Nephron (organoid): Measurements from ENCODE around the gene RLBP1.
A peak's percentile ranks its signal among the peaks of the same experiment; 100 is the strongest.
"Not testable (repeated sequence)": the region's sequence is repeated elsewhere in the genome, so short reads cannot be mapped to it uniquely, and the experiment has no call there.

Experiments
- H3K27ac Mint-ChIP-seq, 3 experiments: 2 replicates each; pipeline ENCODE4 v1.8.0; 2020; ENCODE audit warnings: mixed read lengths in 3 of 3, mild to moderate bottlenecking in 2 of 3, moderate library complexity in 1 of 3
- H3K27me3 Mint-ChIP-seq: 2 replicates; pipeline ENCODE4 v1.8.0; 2021; ENCODE audit warnings: low read depth, mild to moderate bottlenecking, moderate library complexity, mixed read lengths
- H3K36me3 Mint-ChIP-seq: 2 replicates; pipeline ENCODE4 v1.8.0; 2020; ENCODE audit warnings: low read depth, mixed read lengths
- H3K4me1 Mint-ChIP-seq: 2 replicates; pipeline ENCODE4 v1.8.0; 2020; ENCODE audit warnings: mixed read lengths
- H3K4me3 Mint-ChIP-seq, 3 experiments: 2 replicates each; pipeline ENCODE4 v1.8.0; 2020; ENCODE audit warnings: mild to moderate bottlenecking in 3 of 3, mixed read lengths in 3 of 3, moderate library complexity in 2 of 3
- H3K9me3 Mint-ChIP-seq: 2 replicates; pipeline ENCODE4 v1.8.0; 2020; ENCODE audit warnings: mixed read lengths
- CTCF ChIP-seq, 3 experiments: fragments of 200-600 bp; sonication (generic); IDR thresholded peaks; one replicate each; pipeline ENCODE4 v1.5.0; 2021; ENCODE audit warnings: antibody characterized with exemption in 3 of 3; ENCODE audit not compliant: unreplicated experiment in 3 of 3

RLBP1 gene

GRCh38 chr15:89221543-89221942, at the start of gene RLBP1:
Gene RLBP1 (minus strand): TSS chr15:89221579. CDS start chr15:89218975, 2,604 bp downstream.
- TF ChIP-seq CTCF (IDR thresholded peaks at IDR 0.05; ENCODE audit: unreplicated experiment in 3 of 3) = no peak
- no peaks in the 10 kb centered on the region for H3K4me1 Mint-ChIP-seq
- no peaks in the 10 kb centered on the region for H3K27me3 Mint-ChIP-seq
- H3K36me3 Mint-ChIP-seq = no peaks in the 10 kb centered on the region
- H3K9me3 Mint-ChIP-seq = no peaks in the 10 kb centered on the region
- H3K27ac Mint-ChIP-seq = no peak within 1 kb of the TSS
- no peak within 1 kb of the TSS for H3K4me3 Mint-ChIP-seq

GRCh38 chr15:89250142-89250541, 28.8 kb upstream of the RLBP1 start:
- H3K36me3 Mint-ChIP-seq = peaks cover 40% of the 10 kb centered on the region
- not testable (repeated sequence) for H3K9me3 Mint-ChIP-seq, H3K4me3 Mint-ChIP-seq, H3K27me3 Mint-ChIP-seq, H3K27ac Mint-ChIP-seq
- H3K4me1 Mint-ChIP-seq = peaks cover 14% of the 10 kb centered on the region

DNA sequence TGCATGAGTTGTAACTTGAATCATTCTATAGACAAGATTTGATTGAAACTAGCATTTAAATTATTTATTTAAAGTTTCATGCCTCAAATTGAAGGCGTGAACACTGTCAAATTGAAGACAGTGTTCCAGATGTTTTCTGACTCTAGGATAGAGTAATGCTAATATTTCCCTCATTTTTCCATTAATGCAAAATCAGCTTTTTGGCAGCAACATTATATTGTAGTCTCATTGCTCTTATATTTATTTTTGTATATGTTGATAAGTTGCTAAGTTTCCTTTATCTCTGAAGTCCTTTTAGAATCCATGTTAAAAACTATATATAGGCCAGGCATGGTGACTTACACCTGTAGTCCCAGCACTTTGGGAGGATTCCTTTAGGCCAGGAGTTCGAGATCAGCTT, 27.2 kb upstream of the RLBP1 start:
- Mint-ChIP-seq H3K27ac (no peak overlapping the region), H3K36me3 (peaks cover 36% of the 10 kb centered on the region), H3K27me3 (no peaks in the 10 kb centered on the region), H3K4me1 (peaks cover 23% of the 10 kb centered on the region), H3K9me3 (peaks cover 2% of the 10 kb centered on the region), H3K4me3 (no peak overlapping the region)
- TF ChIP-seq CTCF (IDR thresholded peaks at IDR 0.05; ENCODE audit: unreplicated experiment in 3 of 3) = no peak

- TF ChIP-seq CTCF (IDR thresholded peaks at IDR 0.05; ENCODE audit: unreplicated experiment in 3 of 3) = no peak
- H3K27me3 Mint-ChIP-seq = no peaks in the 10 kb centered on the region
- no peak overlapping the region for H3K4me3 Mint-ChIP-seq
- peaks cover 25% of the 10 kb centered on the region for H3K4me1 Mint-ChIP-seq
- peaks cover 2% of the 10 kb centered on the region for H3K9me3 Mint-ChIP-seq
- H3K27ac Mint-ChIP-seq = no peak overlapping the region
- peaks cover 36% of the 10 kb centered on the region for H3K36me3 Mint-ChIP-seq
Observed at GRCh38 chr15:89247446-89247845, 26.1 kb upstream of the RLBP1 start.

GRCh38 chr15:89244574-89244903, 23.2 kb upstream of the RLBP1 start:
- Mint-ChIP-seq H3K9me3 (peaks cover under 1% of the 10 kb centered on the region), H3K4me1 (peaks cover 25% of the 10 kb centered on the region), H3K4me3 (peak overlapping the region; percentile 96 to 98 (median 97)), H3K27ac (peak overlapping the region; percentile 50 to 78 (median 76)), H3K36me3 (peaks cover 20% of the 10 kb centered on the region), H3K27me3 (peaks cover 2% of the 10 kb centered on the region)
- no peak for TF ChIP-seq CTCF (IDR thresholded peaks at IDR 0.05; ENCODE audit: unreplicated experiment in 3 of 3)

- Mint-ChIP-seq H3K36me3 (peaks cover 15% of the 10 kb centered on the region), H3K4me3 (peak within 1 kb of the TSS; percentile 96 to 98 (median 97)), H3K4me1 (peaks cover 25% of the 10 kb centered on the region), H3K27me3 (peaks cover 5% of the 10 kb centered on the region), H3K9me3 (no peaks in the 10 kb centered on the region), H3K27ac (peak within 1 kb of the TSS; percentile 50 to 78 (median 76))
- peak; percentile 11 to 46 (median 27) for TF ChIP-seq CTCF (IDR thresholded peaks at IDR 0.05; ENCODE audit: unreplicated experiment in 3 of 3)
Observed at GRCh38 chr15:89243691-89244573, 22.6 kb upstream of the RLBP1 start, which contains the start of gene FANCI. Gene FANCI (plus strand): TSS chr15:89243979. CDS start chr15:89247648, 3,669 bp downstream.
